Mammary epithelial cell (primary cell): Measurements from ENCODE around the gene SMIM7.

ENCODE experiments used
- EZH2 ChIP-seq: IDR thresholded peaks from 2 replicates; pipeline ENCODE4 v1.6.1; 2012; ENCODE audit warnings: low read length, inconsistent platforms, borderline replicate concordance
- TF ChIP-seq, protein P1 (sequence below), 2 donors: IDR thresholded peaks in 1 of 2; conservative IDR thresholded peaks in 1 of 2; 2 replicates each; pipeline ENCODE4 v1.5.1; 2011 to 2012; ENCODE audit warnings: inconsistent platforms in 2 of 2, low read length in 2 of 2, mild to moderate bottlenecking in 2 of 2, control low read depth in 1 of 2, low read depth in 1 of 2; ENCODE audit not compliant: insufficient read depth in 1 of 2; ENCODE audit errors: extremely low read depth in 1 of 2

DNA sequence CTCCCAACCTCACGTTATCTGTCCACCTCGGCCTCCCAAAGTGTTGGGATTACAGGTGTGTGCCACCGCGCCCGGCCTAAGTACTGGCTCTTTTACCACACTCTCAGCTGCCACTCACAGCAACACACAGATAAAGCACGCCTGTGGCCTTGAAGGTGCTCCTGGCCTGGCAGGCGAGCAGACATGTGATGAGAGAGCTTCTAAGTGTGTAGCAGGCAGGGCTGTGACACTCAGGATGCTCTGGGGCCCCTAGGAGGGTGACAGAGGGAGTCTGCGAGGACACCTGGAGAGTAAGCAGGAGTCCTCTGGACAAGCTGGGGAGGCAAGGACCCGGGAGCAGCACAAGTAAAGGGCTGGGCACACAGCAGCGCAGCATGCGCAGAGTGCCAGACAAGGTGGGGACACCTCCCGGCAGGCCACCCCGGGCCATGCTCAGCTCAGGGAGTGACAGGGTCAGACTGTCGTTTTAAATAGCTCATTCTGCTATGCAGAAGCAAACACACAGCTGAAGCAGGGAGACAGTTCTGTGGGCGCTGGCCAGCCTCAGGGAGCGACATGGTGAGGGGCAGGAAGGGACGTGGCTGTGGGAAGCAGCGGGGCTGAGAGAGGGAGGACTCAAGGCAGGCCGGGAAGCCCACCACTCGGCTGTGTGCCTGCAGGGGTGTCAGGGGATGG lies 58.4 kb downstream of the SMIM7 start:
- TF ChIP-seq, protein P1, sequence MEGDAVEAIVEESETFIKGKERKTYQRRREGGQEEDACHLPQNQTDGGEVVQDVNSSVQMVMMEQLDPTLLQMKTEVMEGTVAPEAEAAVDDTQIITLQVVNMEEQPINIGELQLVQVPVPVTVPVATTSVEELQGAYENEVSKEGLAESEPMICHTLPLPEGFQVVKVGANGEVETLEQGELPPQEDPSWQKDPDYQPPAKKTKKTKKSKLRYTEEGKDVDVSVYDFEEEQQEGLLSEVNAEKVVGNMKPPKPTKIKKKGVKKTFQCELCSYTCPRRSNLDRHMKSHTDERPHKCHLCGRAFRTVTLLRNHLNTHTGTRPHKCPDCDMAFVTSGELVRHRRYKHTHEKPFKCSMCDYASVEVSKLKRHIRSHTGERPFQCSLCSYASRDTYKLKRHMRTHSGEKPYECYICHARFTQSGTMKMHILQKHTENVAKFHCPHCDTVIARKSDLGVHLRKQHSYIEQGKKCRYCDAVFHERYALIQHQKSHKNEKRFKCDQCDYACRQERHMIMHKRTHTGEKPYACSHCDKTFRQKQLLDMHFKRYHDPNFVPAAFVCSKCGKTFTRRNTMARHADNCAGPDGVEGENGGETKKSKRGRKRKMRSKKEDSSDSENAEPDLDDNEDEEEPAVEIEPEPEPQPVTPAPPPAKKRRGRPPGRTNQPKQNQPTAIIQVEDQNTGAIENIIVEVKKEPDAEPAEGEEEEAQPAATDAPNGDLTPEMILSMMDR (conservative IDR thresholded peaks at IDR 0.05 in 1 of 2, IDR thresholded peaks at IDR 0.05 in 1 of 2; ENCODE audit: extremely low read depth in 1 of 2, insufficient read depth in 1 of 2, low read depth in 1 of 2, low read length in 2 of 2): no peak
- no peak for TF ChIP-seq EZH2
